ENCODE results near the gene CHMP4B.

Gene CHMP4B

GRCh38 chr20:33865761-33866370 is 54.7 kb downstream of the CHMP4B start:
- DNase-seq (ENCODE audit: low spot score), result no peak
- no peak for TF ChIP-seq CTCF (IDR thresholded peaks at IDR 0.05; ENCODE audit: extremely low read depth, missing control alignments)

- no peak for DNase-seq (ENCODE audit: low spot score)
- TF ChIP-seq CTCF (IDR thresholded peaks at IDR 0.05; ENCODE audit: extremely low read depth, missing control alignments), result no peak
Measured at GRCh38 chr20:33866398-33867100, 55.4 kb downstream of the CHMP4B start.

GRCh38 chr20:33868042-33868441 is 56.9 kb downstream of the CHMP4B start:
- TF ChIP-seq CTCF (IDR thresholded peaks at IDR 0.05; ENCODE audit: extremely low read depth, missing control alignments), result no peak
- no peak for DNase-seq (ENCODE audit: low spot score)

GRCh38 chr20:33868595-33868994 is 57.4 kb downstream of the CHMP4B start:
- DNase-seq (ENCODE audit: low spot score), result no peak
- TF ChIP-seq CTCF (IDR thresholded peaks at IDR 0.05; ENCODE audit: extremely low read depth, missing control alignments), result no peak

- no peak for DNase-seq (ENCODE audit: low spot score)
- no peak for TF ChIP-seq CTCF (IDR thresholded peaks at IDR 0.05; ENCODE audit: extremely low read depth, missing control alignments)
Measured at GRCh38 chr20:33869283-33869682, 58.1 kb downstream of the CHMP4B start.

- TF ChIP-seq CTCF (IDR thresholded peaks at IDR 0.05; ENCODE audit: extremely low read depth, missing control alignments), result no peak
- DNase-seq (ENCODE audit: low spot score), result no peak
Measured at GRCh38 chr20:33871362-33871761, 60.2 kb downstream of the CHMP4B start.

- DNase-seq (ENCODE audit: low spot score), result no peak
- TF ChIP-seq CTCF (IDR thresholded peaks at IDR 0.05; ENCODE audit: extremely low read depth, missing control alignments), result no peak
Measured at GRCh38 chr20:33874129-33874528, 63.0 kb downstream of the CHMP4B start.

Measured in GM20000 (cell line).